ENCODE results near the gene DDA1. TPM values are rescaled to one million over a fixed set of nuclear protein-coding genes. Genes with fewer than 3 reads are reported as not detected.
A peak's percentile ranks its signal among the peaks of the same experiment; 100 is the strongest.

The DDA1 gene
- total and polyA plus RNA-seq, 9 of the 15 experiments (the other 6 are each of a cell fraction or from before 2014, with no cell fraction given) = 1.4 to 83.8 (median 33.8) TPM

DNA sequence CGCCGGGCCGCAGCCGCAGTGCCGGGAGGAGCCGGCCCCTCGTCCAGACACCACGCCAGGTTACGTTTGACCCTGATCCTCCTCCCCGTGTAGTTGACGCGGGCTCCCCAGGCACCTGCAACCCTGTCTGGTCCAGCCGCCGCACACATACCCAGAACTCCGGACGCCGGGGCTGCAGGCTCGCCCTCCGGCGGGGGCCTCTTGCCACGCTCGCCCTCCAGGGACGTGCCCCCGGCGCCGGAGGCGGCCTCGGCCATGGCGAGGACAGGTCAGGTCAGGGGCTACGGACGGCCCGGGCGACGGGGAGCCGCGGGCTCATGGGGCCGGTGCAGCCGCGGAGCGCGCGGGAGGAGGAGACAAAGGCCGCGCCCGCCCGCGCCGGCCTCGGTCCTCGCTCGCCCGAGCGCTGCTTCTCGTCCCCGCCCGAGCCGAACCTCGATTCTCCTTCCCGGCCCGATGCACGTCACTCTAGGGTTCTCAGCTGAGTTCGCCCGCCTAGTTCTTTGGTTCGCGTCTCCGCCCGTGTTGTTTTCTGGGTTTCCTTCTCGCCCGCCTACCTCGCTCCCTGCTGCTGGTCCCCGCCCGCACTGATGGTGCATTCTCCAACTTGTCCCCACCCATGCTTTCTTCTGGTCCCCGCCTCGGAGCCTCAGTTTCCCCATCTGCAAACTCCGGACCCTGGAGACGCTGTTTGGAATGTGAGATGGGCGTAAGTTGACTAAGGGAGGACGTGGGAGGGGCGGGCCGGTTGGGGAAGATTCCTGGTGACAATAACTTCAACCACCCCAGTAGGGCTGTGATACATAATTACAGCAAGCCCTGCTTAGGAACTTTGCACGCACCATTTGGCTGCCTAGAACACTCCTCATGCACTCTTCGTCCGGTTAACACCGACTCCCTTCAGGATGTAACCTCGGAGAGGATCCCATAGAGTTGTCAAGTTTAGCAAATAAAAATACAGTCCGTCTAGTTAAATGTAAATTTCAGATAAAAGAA, 25.3 kb downstream of the DDA1 start, which contains the start of gene ANO8 (continued):
- TF ChIP-seq, protein P1, sequence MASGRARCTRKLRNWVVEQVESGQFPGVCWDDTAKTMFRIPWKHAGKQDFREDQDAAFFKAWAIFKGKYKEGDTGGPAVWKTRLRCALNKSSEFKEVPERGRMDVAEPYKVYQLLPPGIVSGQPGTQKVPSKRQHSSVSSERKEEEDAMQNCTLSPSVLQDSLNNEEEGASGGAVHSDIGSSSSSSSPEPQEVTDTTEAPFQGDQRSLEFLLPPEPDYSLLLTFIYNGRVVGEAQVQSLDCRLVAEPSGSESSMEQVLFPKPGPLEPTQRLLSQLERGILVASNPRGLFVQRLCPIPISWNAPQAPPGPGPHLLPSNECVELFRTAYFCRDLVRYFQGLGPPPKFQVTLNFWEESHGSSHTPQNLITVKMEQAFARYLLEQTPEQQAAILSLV (tag; IDR thresholded peaks at IDR 0.05) = no peak
- TF ChIP-seq RBM17 (IDR thresholded peaks at IDR 0.05; ENCODE audit: borderline replicate concordance, low read depth, low read length) (no peak), ETS2 (tag; IDR thresholded peaks at IDR 0.05; ENCODE audit: borderline replicate concordance, poor library complexity, severe bottlenecking) (no peak), SNRNP70 (optimal IDR thresholded peaks at IDR 0.05; ENCODE audit: low read depth, low read length) (no peak), ZNF507 (tag; conservative IDR thresholded peaks at IDR 0.05) (no peak), ZNF75A (CRISPR knock-in tag; IDR thresholded peaks at IDR 0.05) (no peak), TAF9B (IDR thresholded peaks at IDR 0.05; ENCODE audit: partially characterized antibody) (no peak), RFX5 (IDR thresholded peaks at IDR 0.05; ENCODE audit: low read depth, low read length) (0 out of 2 replicates have a peak, but pooled peaks have one; percentile 18), YY1 (IDR thresholded peaks at IDR 0.05; ENCODE audit: borderline replicate concordance in 1 of 3, control insufficient read depth in 1 of 3, extremely low read depth in 1 of 3, insufficient read depth in 3 of 3, insufficient read length in 1 of 3, insufficient replicate concordance in 2 of 3, low read depth in 1 of 3, low read length in 2 of 3) (peak in 2 of 3 experiments; percentile 77 to 79), FOSL1 (tag; conservative IDR thresholded peaks at IDR 0.05) (peak; percentile 32; the same call in 1 of the 2 replicates), CBX2 (IDR thresholded peaks at IDR 0.05; ENCODE audit: insufficient read depth, low read length, poor library complexity, severe bottlenecking) (no peak), NCOA1 (IDR thresholded peaks at IDR 0.05; ENCODE audit: low read depth) (peak; percentile 65; the same call in 1 of the 2 replicates), RB1 (IDR thresholded peaks at IDR 0.05; ENCODE audit: low read depth) (peak; percentile 98), NFE2L1 (tag; IDR thresholded peaks at IDR 0.05; ENCODE audit: borderline replicate concordance, low read depth) (no peak), CBX5 (IDR thresholded peaks at IDR 0.05; ENCODE audit: borderline replicate concordance, low read depth) (no peak), ZNF232 (CRISPR knock-in tag; IDR thresholded peaks at IDR 0.05) (no peak), MTF1 (CRISPR knock-in tag; IDR thresholded peaks at IDR 0.05; ENCODE audit: borderline replicate concordance) (no peak), FUS (optimal IDR thresholded peaks at IDR 0.05; ENCODE audit: low read depth, low read length) (peak; percentile 93), ZNF354B (CRISPR knock-in tag; IDR thresholded peaks at IDR 0.05) (no peak), NRF1 (conservative IDR thresholded peaks at IDR 0.05 in 1 of 2, IDR thresholded peaks at IDR 0.05 in 1 of 2) (peak; percentile 70 to 77), PHB (CRISPR knock-in tag; IDR thresholded peaks at IDR 0.05) (peak; percentile 57; the same call in 1 of the 2 replicates)
- TF ChIP-seq, protein P2, sequence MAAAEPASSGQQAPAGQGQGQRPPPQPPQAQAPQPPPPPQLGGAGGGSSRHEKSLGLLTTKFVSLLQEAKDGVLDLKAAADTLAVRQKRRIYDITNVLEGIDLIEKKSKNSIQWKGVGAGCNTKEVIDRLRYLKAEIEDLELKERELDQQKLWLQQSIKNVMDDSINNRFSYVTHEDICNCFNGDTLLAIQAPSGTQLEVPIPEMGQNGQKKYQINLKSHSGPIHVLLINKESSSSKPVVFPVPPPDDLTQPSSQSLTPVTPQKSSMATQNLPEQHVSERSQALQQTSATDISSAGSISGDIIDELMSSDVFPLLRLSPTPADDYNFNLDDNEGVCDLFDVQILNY (CRISPR knock-in tag; IDR thresholded peaks at IDR 0.05) = no peak; the same call in 1 of the 2 replicates
- TF ChIP-seq, protein P3, sequence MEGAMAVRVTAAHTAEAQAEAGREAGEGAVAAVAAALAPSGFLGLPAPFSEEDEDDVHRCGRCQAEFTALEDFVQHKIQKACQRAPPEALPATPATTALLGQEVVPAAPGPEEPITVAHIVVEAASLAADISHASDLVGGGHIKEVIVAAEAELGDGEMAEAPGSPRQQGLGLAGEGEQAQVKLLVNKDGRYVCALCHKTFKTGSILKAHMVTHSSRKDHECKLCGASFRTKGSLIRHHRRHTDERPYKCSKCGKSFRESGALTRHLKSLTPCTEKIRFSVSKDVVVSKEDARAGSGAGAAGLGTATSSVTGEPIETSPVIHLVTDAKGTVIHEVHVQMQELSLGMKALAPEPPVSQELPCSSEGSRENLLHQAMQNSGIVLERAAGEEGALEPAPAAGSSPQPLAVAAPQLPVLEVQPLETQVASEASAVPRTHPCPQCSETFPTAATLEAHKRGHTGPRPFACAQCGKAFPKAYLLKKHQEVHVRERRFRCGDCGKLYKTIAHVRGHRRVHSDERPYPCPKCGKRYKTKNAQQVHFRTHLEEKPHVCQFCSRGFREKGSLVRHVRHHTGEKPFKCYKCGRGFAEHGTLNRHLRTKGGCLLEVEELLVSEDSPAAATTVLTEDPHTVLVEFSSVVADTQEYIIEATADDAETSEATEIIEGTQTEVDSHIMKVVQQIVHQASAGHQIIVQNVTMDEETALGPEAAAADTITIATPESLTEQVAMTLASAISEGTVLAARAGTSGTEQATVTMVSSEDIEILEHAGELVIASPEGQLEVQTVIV (CRISPR knock-in tag; IDR thresholded peaks at IDR 0.05; ENCODE audit: borderline replicate concordance) = no peak

Data from K562 (cell line).